Measurements from ENCODE around the gene RPP30. TPM values are rescaled to one million over a fixed set of nuclear protein-coding genes. Genes with fewer than 3 reads are reported as not detected.

Gene RPP30
- total and polyA plus RNA-seq, 2 experiments from 2014 or later: 89.7 to 142 TPM

DNA sequence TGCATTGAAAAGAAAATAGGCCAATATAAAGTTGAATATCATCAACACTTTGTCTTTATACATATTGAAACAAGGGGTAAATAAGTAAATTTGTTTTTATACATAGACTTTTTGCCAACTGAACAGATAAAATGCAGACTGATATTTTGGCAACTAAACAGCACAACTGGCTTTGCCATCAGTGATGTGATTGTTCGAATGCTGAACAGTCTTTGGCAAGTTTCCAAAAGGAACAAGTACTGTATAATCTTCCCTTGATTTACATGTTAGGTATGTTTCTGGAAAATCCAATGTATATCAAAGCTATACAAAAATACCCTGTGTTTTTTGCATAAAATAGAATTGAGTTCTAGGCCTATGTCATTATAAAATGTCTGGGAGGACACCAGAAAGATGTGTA, 67.3 kb downstream of the RPP30 start:
- no peaks in the 10 kb centered on the region for H3K9me3 Mint-ChIP-seq
- Histone ChIP-seq H3K4me1 (ENCODE audit: insufficient read depth) (no peaks in the 10 kb centered on the region), H3K9me2 (ENCODE audit: insufficient read depth) (no peaks in the 10 kb centered on the region), H3K4me3 (no peak overlapping the region), H3K4me2 (no peak overlapping the region), H2AFZ (no peak overlapping the region), H3K36me3 (ENCODE audit: insufficient read depth) (no peaks in the 10 kb centered on the region), H3K27me3 (ENCODE audit: insufficient read depth) (peaks cover 98% of the 10 kb centered on the region), H3F3A (replicated peaks; ENCODE audit: low read depth) (no peaks in the 10 kb centered on the region), H3K79me2 (replicated peaks; ENCODE audit: insufficient read depth) (no peaks in the 10 kb centered on the region), H4K20me1 (replicated peaks; ENCODE audit: insufficient read depth) (no peaks in the 10 kb centered on the region), H3K27ac (ENCODE audit: low read depth) (no peak overlapping the region)
- peaks cover 81% of the 10 kb centered on the region for H3K27me3 Mint-ChIP-seq (ENCODE audit: insufficient read depth, low read depth, poor library complexity)
- no peak overlapping the region for H3K27ac Mint-ChIP-seq
- peaks cover 4% of the 10 kb centered on the region; the same call in 1 of the 3 replicates for H3K4me1 Mint-ChIP-seq
- ATAC-seq: no peak
- H3K36me3 Mint-ChIP-seq (ENCODE audit: low read depth): no peaks in the 10 kb centered on the region
- TF ChIP-seq, protein P1, sequence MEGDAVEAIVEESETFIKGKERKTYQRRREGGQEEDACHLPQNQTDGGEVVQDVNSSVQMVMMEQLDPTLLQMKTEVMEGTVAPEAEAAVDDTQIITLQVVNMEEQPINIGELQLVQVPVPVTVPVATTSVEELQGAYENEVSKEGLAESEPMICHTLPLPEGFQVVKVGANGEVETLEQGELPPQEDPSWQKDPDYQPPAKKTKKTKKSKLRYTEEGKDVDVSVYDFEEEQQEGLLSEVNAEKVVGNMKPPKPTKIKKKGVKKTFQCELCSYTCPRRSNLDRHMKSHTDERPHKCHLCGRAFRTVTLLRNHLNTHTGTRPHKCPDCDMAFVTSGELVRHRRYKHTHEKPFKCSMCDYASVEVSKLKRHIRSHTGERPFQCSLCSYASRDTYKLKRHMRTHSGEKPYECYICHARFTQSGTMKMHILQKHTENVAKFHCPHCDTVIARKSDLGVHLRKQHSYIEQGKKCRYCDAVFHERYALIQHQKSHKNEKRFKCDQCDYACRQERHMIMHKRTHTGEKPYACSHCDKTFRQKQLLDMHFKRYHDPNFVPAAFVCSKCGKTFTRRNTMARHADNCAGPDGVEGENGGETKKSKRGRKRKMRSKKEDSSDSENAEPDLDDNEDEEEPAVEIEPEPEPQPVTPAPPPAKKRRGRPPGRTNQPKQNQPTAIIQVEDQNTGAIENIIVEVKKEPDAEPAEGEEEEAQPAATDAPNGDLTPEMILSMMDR (conservative IDR thresholded peaks at IDR 0.05; ENCODE audit: low read depth in 2 of 2): no peak
- TF ChIP-seq CREB1 (CRISPR knock-in tag; IDR thresholded peaks at IDR 0.05; ENCODE audit: low read depth) (no peak), EZH2 (IDR thresholded peaks at IDR 0.05; ENCODE audit: low read depth, unreplicated experiment) (no peak), ZNF114 (CRISPR knock-in tag; IDR thresholded peaks at IDR 0.05) (no peak), POLR2AphosphoS5 (IDR thresholded peaks at IDR 0.05; ENCODE audit: low read depth) (no peak), EZH2phosphoT487 (IDR thresholded peaks at IDR 0.05; ENCODE audit: unreplicated experiment) (no peak), ZNF331 (CRISPR knock-in tag; IDR thresholded peaks at IDR 0.05; ENCODE audit: low read depth) (no peak), NANOG (IDR thresholded peaks at IDR 0.05; ENCODE audit: borderline replicate concordance) (no peak), JUNB (IDR thresholded peaks at IDR 0.05; ENCODE audit: unreplicated experiment) (no peak), STAT1 (IDR thresholded peaks at IDR 0.05; ENCODE audit: unreplicated experiment) (no peak)
- TF ChIP-seq, protein P2, sequence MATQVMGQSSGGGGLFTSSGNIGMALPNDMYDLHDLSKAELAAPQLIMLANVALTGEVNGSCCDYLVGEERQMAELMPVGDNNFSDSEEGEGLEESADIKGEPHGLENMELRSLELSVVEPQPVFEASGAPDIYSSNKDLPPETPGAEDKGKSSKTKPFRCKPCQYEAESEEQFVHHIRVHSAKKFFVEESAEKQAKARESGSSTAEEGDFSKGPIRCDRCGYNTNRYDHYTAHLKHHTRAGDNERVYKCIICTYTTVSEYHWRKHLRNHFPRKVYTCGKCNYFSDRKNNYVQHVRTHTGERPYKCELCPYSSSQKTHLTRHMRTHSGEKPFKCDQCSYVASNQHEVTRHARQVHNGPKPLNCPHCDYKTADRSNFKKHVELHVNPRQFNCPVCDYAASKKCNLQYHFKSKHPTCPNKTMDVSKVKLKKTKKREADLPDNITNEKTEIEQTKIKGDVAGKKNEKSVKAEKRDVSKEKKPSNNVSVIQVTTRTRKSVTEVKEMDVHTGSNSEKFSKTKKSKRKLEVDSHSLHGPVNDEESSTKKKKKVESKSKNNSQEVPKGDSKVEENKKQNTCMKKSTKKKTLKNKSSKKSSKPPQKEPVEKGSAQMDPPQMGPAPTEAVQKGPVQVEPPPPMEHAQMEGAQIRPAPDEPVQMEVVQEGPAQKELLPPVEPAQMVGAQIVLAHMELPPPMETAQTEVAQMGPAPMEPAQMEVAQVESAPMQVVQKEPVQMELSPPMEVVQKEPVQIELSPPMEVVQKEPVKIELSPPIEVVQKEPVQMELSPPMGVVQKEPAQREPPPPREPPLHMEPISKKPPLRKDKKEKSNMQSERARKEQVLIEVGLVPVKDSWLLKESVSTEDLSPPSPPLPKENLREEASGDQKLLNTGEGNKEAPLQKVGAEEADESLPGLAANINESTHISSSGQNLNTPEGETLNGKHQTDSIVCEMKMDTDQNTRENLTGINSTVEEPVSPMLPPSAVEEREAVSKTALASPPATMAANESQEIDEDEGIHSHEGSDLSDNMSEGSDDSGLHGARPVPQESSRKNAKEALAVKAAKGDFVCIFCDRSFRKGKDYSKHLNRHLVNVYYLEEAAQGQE (IDR thresholded peaks at IDR 0.05; ENCODE audit: unreplicated experiment): no peak
- TF ChIP-seq, protein P3, sequence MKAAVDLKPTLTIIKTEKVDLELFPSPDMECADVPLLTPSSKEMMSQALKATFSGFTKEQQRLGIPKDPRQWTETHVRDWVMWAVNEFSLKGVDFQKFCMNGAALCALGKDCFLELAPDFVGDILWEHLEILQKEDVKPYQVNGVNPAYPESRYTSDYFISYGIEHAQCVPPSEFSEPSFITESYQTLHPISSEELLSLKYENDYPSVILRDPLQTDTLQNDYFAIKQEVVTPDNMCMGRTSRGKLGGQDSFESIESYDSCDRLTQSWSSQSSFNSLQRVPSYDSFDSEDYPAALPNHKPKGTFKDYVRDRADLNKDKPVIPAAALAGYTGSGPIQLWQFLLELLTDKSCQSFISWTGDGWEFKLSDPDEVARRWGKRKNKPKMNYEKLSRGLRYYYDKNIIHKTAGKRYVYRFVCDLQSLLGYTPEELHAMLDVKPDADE (IDR thresholded peaks at IDR 0.05): no peak
- TF ChIP-seq, protein P4, sequence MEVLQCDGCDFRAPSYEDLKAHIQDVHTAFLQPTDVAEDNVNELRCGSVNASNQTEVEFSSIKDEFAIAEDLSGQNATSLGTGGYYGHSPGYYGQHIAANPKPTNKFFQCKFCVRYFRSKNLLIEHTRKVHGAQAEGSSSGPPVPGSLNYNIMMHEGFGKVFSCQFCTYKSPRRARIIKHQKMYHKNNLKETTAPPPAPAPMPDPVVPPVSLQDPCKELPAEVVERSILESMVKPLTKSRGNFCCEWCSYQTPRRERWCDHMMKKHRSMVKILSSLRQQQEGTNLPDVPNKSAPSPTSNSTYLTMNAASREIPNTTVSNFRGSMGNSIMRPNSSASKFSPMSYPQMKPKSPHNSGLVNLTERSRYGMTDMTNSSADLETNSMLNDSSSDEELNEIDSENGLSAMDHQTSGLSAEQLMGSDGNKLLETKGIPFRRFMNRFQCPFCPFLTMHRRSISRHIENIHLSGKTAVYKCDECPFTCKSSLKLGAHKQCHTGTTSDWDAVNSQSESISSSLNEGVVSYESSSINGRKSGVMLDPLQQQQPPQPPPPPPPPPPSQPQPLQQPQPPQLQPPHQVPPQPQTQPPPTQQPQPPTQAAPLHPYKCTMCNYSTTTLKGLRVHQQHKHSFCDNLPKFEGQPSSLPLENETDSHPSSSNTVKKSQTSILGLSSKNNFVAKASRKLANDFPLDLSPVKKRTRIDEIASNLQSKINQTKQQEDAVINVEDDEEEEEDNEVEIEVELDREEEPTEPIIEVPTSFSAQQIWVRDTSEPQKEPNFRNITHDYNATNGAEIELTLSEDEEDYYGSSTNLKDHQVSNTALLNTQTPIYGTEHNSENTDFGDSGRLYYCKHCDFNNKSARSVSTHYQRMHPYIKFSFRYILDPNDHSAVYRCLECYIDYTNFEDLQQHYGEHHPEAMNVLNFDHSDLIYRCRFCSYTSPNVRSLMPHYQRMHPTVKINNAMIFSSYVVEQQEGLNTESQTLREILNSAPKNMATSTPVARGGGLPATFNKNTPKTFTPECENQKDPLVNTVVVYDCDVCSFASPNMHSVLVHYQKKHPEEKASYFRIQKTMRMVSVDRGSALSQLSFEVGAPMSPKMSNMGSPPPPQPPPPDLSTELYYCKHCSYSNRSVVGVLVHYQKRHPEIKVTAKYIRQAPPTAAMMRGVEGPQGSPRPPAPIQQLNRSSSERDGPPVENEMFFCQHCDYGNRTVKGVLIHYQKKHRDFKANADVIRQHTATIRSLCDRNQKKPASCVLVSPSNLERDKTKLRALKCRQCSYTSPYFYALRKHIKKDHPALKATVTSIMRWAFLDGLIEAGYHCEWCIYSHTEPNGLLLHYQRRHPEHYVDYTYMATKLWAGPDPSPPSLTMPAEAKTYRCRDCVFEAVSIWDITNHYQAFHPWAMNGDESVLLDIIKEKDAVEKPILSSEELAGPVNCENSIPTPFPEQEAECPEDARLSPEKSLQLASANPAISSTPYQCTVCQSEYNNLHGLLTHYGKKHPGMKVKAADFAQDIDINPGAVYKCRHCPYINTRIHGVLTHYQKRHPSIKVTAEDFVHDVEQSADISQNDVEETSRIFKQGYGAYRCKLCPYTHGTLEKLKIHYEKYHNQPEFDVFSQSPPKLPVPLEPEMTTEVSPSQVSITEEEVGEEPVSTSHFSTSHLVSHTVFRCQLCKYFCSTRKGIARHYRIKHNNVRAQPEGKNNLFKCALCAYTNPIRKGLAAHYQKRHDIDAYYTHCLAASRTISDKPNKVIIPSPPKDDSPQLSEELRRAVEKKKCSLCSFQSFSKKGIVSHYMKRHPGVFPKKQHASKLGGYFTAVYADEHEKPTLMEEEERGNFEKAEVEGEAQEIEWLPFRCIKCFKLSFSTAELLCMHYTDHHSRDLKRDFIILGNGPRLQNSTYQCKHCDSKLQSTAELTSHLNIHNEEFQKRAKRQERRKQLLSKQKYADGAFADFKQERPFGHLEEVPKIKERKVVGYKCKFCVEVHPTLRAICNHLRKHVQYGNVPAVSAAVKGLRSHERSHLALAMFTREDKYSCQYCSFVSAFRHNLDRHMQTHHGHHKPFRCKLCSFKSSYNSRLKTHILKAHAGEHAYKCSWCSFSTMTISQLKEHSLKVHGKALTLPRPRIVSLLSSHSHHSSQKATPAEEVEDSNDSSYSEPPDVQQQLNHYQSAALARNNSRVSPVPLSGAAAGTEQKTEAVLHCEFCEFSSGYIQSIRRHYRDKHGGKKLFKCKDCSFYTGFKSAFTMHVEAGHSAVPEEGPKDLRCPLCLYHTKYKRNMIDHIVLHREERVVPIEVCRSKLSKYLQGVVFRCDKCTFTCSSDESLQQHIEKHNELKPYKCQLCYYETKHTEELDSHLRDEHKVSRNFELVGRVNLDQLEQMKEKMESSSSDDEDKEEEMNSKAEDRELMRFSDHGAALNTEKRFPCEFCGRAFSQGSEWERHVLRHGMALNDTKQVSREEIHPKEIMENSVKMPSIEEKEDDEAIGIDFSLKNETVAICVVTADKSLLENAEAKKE (CRISPR knock-in tag; IDR thresholded peaks at IDR 0.05): no peak
- no peak overlapping the region for H3K4me3 Mint-ChIP-seq
- no peak for DNase-seq (ENCODE audit: low spot score)

All from GM23338 (cell line).